ENCODE results near the gene VAT1. TPM values are rescaled to one million over a fixed set of nuclear protein-coding genes. Genes with fewer than 3 reads are reported as not detected.

VAT1 gene
- total and polyA plus RNA-seq, 2 of the 13 experiments (the other 11 are each of a cell fraction or from before 2014, with no cell fraction given) = 143 to 205 TPM

DNA sequence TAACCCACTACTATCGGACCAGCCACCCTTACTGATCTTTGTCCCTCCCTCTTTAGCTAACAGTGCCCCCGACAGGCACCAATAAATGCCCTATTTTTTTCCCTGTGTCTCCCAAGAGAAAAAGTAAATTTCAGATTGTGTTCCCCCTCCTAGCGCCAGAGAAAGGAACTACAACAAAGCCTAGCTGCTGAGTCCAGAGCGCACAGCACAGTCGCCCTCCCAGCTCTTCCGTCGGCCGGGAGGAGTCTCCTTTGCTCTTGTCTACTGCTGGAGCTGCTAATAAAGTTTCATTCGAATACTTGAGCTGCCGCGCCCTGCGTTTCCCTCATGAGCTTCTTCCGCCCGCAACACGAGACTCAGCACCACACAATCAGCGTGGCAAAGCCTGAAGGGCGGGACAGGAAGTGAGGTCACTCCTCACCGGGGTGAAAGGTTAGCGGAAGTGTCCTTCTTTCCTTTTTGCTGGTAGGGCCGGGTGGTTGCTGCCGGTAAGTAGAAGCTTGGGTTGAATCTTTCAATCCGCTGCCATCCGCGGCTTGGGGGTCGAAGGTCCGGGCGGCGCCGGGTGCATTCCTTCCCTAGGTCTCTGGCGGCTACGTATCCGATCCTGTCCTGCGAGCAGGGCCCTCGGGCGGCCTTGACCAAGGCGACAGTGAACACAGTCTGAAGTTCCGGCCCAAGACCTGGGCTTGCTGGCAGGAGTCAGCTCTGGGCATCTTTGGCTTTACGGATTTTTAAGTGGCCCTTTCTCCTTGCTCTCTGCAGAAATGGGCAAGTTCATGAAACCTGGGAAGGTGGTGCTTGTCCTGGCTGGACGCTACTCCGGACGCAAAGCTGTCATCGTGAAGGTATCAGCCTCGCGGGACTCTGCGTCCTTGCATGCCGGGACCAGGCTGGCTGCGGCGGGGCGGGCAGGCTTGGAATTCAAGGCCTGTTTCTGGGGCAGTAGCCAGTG, 23.9 kb downstream of the VAT1 start, which contains the start of gene RPL27 (continued):
- TF ChIP-seq, protein P1, sequence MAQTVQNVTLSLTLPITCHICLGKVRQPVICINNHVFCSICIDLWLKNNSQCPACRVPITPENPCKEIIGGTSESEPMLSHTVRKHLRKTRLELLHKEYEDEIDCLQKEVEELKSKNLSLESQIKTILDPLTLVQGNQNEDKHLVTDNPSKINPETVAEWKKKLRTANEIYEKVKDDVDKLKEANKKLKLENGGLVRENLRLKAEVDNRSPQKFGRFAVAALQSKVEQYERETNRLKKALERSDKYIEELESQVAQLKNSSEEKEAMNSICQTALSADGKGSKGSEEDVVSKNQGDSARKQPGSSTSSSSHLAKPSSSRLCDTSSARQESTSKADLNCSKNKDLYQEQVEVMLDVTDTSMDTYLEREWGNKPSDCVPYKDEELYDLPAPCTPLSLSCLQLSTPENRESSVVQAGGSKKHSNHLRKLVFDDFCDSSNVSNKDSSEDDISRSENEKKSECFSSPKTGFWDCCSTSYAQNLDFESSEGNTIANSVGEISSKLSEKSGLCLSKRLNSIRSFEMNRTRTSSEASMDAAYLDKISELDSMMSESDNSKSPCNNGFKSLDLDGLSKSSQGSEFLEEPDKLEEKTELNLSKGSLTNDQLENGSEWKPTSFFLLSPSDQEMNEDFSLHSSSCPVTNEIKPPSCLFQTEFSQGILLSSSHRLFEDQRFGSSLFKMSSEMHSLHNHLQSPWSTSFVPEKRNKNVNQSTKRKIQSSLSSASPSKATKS (CRISPR knock-in tag; IDR thresholded peaks at IDR 0.05) = peak; percentile 84; the same call in 1 of the 2 replicates
- TF ChIP-seq SRF (IDR thresholded peaks at IDR 0.05; ENCODE audit: low read depth, low read length) = 0 out of 2 replicates have a peak, but pooled peaks have one; percentile 40
- TF ChIP-seq, protein P2, sequence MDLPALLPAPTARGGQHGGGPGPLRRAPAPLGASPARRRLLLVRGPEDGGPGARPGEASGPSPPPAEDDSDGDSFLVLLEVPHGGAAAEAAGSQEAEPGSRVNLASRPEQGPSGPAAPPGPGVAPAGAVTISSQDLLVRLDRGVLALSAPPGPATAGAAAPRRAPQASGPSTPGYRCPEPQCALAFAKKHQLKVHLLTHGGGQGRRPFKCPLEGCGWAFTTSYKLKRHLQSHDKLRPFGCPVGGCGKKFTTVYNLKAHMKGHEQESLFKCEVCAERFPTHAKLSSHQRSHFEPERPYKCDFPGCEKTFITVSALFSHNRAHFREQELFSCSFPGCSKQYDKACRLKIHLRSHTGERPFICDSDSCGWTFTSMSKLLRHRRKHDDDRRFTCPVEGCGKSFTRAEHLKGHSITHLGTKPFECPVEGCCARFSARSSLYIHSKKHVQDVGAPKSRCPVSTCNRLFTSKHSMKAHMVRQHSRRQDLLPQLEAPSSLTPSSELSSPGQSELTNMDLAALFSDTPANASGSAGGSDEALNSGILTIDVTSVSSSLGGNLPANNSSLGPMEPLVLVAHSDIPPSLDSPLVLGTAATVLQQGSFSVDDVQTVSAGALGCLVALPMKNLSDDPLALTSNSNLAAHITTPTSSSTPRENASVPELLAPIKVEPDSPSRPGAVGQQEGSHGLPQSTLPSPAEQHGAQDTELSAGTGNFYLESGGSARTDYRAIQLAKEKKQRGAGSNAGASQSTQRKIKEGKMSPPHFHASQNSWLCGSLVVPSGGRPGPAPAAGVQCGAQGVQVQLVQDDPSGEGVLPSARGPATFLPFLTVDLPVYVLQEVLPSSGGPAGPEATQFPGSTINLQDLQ (CRISPR knock-in tag; IDR thresholded peaks at IDR 0.05) = no peak
- peak; percentile 89 for TF ChIP-seq DNMT3B (CRISPR knock-in tag; conservative IDR thresholded peaks at IDR 0.05)
- peak; percentile 62; the same call in 1 of the 2 replicates for TF ChIP-seq DNMT1 (CRISPR knock-in tag; IDR thresholded peaks at IDR 0.05)
- TF ChIP-seq SRSF1 (optimal IDR thresholded peaks at IDR 0.05; ENCODE audit: low read depth, low read length) = peak; percentile 96
- TF ChIP-seq ZBTB7A (CRISPR knock-in tag; IDR thresholded peaks at IDR 0.05) = no peak
- 0 out of 2 replicates have a peak, but pooled peaks have one; percentile 9 for TF ChIP-seq ZSCAN12 (CRISPR knock-in tag; IDR thresholded peaks at IDR 0.05)
- peak; percentile 94 for TF ChIP-seq AGO2 (optimal IDR thresholded peaks at IDR 0.05; ENCODE audit: low read depth, low read length)
- no peak for TF ChIP-seq CEBPB (IDR thresholded peaks at IDR 0.05; ENCODE audit: borderline replicate concordance, low read depth, low read length)
- peak; percentile 83 for TF ChIP-seq HCFC1 (IDR thresholded peaks at IDR 0.05; ENCODE audit: low read depth, low read length)
- TF ChIP-seq ZNF558 (CRISPR knock-in tag; IDR thresholded peaks at IDR 0.05; ENCODE audit: borderline replicate concordance) = 0 out of 2 replicates have a peak, but pooled peaks have one; percentile 74
- TF ChIP-seq ZNF296 (CRISPR knock-in tag; conservative IDR thresholded peaks at IDR 0.05) = no peak; the same call in 1 of the 2 replicates
- peak; percentile 98 for TF ChIP-seq ZSCAN9 (CRISPR knock-in tag; IDR thresholded peaks at IDR 0.05; ENCODE audit: borderline replicate concordance)
- peak; percentile 99 for TF ChIP-seq ZNF747 (CRISPR knock-in tag; IDR thresholded peaks at IDR 0.05; ENCODE audit: borderline replicate concordance)
- peak; percentile 91 for TF ChIP-seq ETV6 (CRISPR knock-in tag; conservative IDR thresholded peaks at IDR 0.05)
- peak; percentile 73; the same call in 1 of the 2 replicates for TF ChIP-seq ZNF564 (CRISPR knock-in tag; IDR thresholded peaks at IDR 0.05)
- TF ChIP-seq EZH2 (conservative IDR thresholded peaks at IDR 0.05; ENCODE audit: low read depth, low read length) = no peak
- TF ChIP-seq, protein P3, sequence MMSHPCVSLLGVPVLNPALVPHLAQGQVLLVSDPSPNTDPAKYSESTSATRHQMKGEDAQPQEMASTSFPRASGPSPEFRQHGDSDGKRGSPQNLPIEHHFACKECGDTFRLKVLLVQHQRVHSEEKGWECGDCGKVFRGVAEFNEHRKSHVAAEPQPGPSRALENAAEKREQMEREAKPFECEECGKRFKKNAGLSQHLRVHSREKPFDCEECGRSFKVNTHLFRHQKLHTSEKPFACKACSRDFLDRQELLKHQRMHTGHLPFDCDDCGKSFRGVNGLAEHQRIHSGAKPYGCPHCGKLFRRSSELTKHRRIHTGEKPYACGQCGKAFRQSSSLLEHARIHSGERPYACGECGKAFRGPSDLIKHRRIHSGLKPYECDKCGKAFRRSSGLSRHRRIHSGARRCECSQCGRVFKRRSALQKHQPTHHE (CRISPR knock-in tag; IDR thresholded peaks at IDR 0.05; ENCODE audit: borderline replicate concordance) = peak; percentile 84; the same call in 1 of the 2 replicates
- TF ChIP-seq SNAI1 (CRISPR knock-in tag; IDR thresholded peaks at IDR 0.05; ENCODE audit: borderline replicate concordance) = no peak
- TF ChIP-seq JUNB (CRISPR knock-in tag; IDR thresholded peaks at IDR 0.05; ENCODE audit: borderline replicate concordance) = no peak
- TF ChIP-seq, protein P4, sequence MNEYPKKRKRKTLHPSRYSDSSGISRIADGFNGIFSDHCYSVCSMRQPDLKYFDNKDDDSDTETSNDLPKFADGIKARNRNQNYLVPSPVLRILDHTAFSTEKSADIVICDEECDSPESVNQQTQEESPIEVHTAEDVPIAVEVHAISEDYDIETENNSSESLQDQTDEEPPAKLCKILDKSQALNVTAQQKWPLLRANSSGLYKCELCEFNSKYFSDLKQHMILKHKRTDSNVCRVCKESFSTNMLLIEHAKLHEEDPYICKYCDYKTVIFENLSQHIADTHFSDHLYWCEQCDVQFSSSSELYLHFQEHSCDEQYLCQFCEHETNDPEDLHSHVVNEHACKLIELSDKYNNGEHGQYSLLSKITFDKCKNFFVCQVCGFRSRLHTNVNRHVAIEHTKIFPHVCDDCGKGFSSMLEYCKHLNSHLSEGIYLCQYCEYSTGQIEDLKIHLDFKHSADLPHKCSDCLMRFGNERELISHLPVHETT (CRISPR knock-in tag; conservative IDR thresholded peaks at IDR 0.05) = peak; percentile 91
